Neural progenitor cell (in vitro differentiated cells): ENCODE measurements around the gene FBXO10.
"Not testable (repeated sequence)": the region's sequence is repeated elsewhere in the genome, so short reads cannot be mapped to it uniquely, and the experiment has no call there.

Experiments used
- EZH2phosphoT487 ChIP-seq: fragments of 200-600 bp; sonication (generic); IDR thresholded peaks from 2 replicates; pipeline ENCODE4 v1.6.1; 2017; ENCODE audit warnings: antibody characterized with exemption
- TF ChIP-seq, protein P1 (sequence below): fragments of 200-600 bp; sonication (generic); IDR thresholded peaks from 2 replicates; pipeline ENCODE4 v1.5.1; 2017; ENCODE audit warnings: antibody characterized with exemption, mild to moderate bottlenecking

- TF ChIP-seq, protein P1, sequence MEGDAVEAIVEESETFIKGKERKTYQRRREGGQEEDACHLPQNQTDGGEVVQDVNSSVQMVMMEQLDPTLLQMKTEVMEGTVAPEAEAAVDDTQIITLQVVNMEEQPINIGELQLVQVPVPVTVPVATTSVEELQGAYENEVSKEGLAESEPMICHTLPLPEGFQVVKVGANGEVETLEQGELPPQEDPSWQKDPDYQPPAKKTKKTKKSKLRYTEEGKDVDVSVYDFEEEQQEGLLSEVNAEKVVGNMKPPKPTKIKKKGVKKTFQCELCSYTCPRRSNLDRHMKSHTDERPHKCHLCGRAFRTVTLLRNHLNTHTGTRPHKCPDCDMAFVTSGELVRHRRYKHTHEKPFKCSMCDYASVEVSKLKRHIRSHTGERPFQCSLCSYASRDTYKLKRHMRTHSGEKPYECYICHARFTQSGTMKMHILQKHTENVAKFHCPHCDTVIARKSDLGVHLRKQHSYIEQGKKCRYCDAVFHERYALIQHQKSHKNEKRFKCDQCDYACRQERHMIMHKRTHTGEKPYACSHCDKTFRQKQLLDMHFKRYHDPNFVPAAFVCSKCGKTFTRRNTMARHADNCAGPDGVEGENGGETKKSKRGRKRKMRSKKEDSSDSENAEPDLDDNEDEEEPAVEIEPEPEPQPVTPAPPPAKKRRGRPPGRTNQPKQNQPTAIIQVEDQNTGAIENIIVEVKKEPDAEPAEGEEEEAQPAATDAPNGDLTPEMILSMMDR, result not testable (repeated sequence)
- TF ChIP-seq EZH2phosphoT487, result not testable (repeated sequence)
Observed at GRCh38 chr9:37510053-37510452, 66.1 kb downstream of the FBXO10 start.
